Hair follicular keratinocyte (primary cell): ENCODE data around the gene IFI27L2. TPM values are rescaled to one million over a fixed set of nuclear protein-coding genes. Genes with fewer than 3 reads are reported as not detected.

Experiments used
- total RNA-seq: library from RNA; depleted of rRNA; stranded (reverse); fragments of >200 nt; gene quantifications from 2 replicates; pipeline ENCODE4 v1.2.3, GENCODE V29; 2015

The IFI27L2 gene
- 104 and 298 TPM in 2 replicates for total RNA-seq

GRCh38 chr14:94129111-94129757, at the start of gene IFI27L2:
Gene IFI27L2, minus strand, starts transcription at chr14:94129604. Its CDS starts 40 bp downstream, at chr14:94129564.

GRCh38 chr14:94173885-94174603, 44.6 kb upstream of the IFI27L2 start, which contains the start of gene PPP4R4:
Gene PPP4R4, plus strand, starts transcription at chr14:94174322. Its CDS starts 144 bp downstream, at chr14:94174466.

GRCh38 chr14:94110552-94111181, 18.7 kb downstream of the IFI27L2 start, which contains the start of gene IFI27:
Gene IFI27, plus strand, starts transcription at chr14:94110736.

GRCh38 chr14:94080621-94081385, 48.6 kb downstream of the IFI27L2 start, which contains the start of the genes DDX24 and IFI27L1:
Gene DDX24, minus strand, starts transcription at chr14:94081202. Its CDS starts 1,460 bp downstream, at chr14:94079742.
Gene IFI27L1, plus strand, starts transcription at chr14:94081310. Its CDS starts 15,628 bp downstream, at chr14:94096938.

Other genes with a start within 250 kb of the IFI27L2 start
- gene FAM181A, start 202.3 kb downstream of the IFI27L2 start, total RNA-seq, result 0.80 TPM in 1 of 2 replicates, not detected in the other
- gene ASB2, start 153.0 kb downstream of the IFI27L2 start, total RNA-seq, result not detected in 2 replicates
- gene CCDC197, start 132.3 kb downstream of the IFI27L2 start, total RNA-seq, result not detected in 2 replicates
- 2.4 and 3.5 TPM in 2 replicates for gene OTUB2, start 103.3 kb downstream of the IFI27L2 start, total RNA-seq
- gene DDX24, start 48.4 kb downstream of the IFI27L2 start, total RNA-seq, result 77.4 and 117 TPM in 2 replicates
- 10.9 and 19.2 TPM in 2 replicates for gene IFI27L1, start 48.3 kb downstream of the IFI27L2 start, total RNA-seq
- 0.95 and 4.0 TPM in 2 replicates for gene IFI27, start 18.9 kb downstream of the IFI27L2 start, total RNA-seq
- 12.5 and 17.3 TPM in 2 replicates for gene PPP4R4, start 44.7 kb upstream of the IFI27L2 start, total RNA-seq
- not detected in 2 replicates for gene SERPINA10, start 163.7 kb upstream of the IFI27L2 start, total RNA-seq
- gene SERPINA6, start 193.7 kb upstream of the IFI27L2 start, total RNA-seq, result not detected in 2 replicates
- gene SERPINA2, start 237.1 kb upstream of the IFI27L2 start, total RNA-seq, result not detected in 2 replicates